GM18526 (cell line): ENCODE measurements around the gene CPLX1.

Source experiments
- POLR2A ChIP-seq: IDR thresholded peaks from 3 replicates; pipeline ENCODE4 v1.6.1; 2011; ENCODE audit not compliant: insufficient read length; ENCODE audit errors: extremely low read depth

Gene CPLX1

DNA sequence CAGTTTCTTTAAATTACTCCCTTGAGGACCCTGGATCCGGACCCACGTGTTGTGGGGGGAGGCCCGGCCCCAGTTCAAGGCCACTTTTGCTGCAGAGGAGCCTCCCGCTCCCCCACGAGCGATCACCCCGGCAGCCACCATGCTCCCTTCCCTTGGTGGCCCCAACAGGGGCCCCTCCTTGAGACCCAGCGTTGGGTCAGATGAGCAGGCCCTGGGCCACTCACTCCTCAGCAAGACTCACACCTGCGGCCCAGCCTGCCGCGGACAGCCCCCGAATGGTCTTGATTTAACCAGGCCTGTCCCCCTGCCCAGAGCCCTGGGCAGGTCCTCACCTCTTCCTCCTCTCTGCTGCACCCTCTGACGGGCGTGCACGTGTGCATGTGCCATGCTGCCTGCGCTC lies 4.3 kb downstream of the CPLX1 start:
- no peak for TF ChIP-seq POLR2A

DNA sequence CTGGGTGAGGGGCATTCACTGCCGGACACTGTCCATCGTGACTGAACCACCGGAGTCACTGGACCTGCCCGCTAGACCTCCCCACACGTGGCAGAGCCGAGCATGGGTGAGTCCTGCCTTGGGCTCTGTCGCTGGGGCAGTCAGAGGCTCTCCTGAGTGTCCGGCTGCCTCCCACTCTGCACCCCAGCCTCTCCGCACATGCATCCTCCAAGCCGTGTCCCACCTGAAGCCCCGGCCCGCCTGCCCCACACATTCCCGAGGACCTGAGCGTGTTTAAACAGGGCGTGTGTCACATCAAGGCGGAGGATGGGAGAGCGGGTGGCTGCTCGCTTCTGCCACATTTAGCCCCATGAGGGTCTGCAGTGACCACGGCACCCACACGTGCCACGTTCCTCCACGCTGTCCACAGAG lies 4.7 kb downstream of the CPLX1 start:
- no peak for TF ChIP-seq POLR2A

DNA sequence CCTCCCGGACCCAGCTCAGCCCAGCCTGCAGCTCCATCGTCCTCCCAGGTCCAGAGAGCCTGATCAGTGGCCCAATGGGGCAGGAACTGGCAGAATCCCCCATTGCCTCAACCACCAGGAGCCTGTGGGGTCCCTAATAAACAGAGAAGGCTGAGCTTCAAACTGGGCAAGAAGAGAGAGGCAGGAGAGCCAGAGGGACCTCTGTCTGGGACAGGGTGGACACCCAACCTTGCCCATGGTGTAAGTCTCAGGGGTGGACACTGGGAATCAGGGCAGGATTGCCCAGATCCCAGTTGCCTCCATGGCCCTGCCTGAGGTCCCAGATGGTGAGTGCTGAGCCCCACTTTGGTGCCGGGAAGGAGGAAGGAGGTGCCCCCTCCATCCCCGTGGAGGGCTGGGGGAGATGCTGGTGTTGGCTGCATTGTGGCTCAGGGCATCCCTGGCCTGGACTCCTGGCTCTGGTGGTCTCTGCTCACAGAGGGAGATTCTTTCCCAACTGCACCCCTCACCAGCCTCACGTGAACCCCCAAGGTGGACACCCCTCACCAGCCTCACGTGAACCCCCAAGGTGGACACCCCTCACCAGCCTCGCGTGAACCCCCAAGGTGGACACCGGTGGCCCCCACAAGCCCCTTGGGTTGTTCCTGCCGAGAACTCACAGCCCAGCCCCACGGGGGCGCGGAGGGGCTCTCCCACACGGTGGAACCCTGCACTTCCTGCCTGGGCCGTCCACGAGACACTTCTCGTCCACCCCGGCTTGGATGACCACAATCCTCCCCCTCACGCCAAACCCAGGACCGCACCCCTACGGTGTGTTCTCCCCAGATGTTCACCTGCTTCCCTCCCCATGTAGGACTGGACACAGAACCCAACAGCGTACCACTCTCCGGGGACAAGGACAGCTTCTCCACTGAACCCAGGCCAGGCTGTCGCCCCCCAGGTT lies 5.4 kb downstream of the CPLX1 start:
- no peak for TF ChIP-seq POLR2A

DNA sequence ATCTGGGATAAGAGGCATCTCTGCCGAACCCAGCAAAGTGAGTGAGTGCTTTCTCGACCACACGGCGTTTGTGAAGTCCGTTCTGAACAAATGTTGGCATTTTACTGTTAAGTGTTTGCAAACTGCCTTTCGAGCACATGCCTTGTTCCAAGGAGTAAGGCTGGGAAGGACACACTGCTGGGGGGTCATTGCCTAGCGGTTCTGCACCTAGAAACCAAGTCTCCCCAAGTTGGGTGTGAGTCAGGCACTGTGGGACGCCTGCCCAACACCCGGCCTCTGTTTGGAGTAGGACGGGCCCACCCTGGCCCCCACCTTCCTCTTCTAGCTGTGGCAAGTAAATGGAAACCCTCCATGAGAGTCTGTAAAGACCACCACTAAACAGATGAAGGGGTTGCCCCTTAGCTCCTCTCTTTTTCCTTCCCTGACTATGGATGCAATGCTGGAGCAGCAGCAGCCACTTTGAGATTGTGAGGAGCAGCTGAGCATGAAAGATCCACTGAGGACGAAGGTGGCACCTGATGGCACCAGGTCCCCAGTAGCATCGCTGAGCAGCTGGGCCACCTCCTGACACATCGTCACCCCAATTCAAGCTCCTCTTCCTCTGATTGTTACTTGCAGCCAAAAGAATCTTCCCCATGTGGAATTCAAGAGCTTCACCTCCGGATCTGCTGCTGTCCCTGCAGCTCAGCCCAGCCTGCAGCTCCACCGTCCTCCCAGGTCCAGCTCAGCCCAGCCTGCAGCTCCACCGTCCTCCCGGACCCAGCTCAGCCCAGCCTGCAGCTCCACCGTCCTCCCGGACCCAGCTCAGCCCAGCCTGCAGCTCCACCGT lies 6.3 kb downstream of the CPLX1 start:
- TF ChIP-seq POLR2A: no peak

DNA sequence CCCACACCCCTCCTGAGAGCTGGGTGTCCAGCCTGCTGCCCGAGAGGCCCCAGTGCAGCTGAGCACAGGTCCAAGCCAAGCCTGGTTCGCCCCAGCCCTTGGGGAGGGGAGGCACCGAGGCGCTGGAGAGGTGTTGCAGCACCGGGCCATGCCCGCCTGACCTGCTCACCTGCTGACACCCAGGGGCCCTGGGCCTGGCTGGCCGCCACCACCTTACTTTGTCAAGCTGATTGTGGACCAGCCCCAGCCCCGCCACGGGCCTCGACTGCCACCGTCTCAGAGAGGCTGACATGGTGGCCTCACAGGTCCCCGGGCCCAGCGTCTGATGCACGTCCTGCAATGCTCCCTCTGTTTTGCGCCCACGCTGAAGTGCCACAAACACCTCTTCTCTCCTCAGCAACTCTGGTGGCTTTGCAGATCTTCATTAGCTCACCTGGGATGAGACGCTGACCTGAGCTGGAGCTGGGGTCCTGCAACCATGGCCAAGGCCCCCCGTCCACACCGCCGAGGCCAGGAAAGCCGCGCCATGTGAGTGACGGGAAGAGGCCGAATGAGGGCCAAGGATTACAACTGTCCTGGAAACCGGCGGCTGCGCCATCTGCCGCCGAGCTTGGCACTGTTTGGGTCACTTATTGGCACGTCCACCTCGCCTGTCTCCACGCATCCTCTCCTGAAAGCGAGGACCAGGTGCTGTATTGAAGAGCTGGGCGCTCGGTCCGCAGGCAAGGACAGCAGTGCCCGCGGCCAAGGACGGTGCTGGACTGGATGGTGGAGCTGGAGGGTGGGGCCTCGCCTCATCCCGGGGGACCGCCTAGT lies 7.6 kb downstream of the CPLX1 start:
- no peak for TF ChIP-seq POLR2A

DNA sequence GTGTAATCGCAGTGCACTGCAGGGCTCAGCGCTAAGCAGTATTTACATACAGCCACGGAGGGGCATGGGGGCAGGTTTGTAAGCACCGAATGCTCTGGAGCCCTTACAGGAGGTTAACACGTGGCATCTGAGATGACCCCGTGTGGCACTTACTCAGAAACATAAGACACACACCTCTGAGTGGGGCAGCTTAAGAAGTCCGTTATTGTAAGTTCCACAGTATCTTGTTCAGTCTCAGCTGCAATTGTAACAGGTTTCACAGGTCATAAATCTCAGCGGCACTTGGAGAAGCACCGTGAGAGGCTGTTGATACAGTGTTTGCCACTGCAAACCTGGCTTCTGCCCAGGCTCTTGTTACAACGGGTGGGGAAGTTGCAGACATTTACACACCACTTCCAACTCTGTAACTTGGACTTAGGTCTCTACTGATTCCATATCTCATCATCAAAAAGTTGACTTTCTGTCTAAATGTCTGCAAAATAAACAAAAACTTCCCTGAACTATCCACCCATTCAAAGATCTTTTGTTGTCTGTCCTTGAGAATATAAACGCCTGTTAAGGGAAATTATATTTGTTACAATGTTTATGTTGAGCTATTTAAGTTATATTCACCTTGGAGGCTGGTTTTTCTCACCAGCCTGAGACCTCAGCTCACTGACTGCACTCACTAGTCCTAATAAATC lies 10.3 kb downstream of the CPLX1 start:
- no peak for TF ChIP-seq POLR2A

DNA sequence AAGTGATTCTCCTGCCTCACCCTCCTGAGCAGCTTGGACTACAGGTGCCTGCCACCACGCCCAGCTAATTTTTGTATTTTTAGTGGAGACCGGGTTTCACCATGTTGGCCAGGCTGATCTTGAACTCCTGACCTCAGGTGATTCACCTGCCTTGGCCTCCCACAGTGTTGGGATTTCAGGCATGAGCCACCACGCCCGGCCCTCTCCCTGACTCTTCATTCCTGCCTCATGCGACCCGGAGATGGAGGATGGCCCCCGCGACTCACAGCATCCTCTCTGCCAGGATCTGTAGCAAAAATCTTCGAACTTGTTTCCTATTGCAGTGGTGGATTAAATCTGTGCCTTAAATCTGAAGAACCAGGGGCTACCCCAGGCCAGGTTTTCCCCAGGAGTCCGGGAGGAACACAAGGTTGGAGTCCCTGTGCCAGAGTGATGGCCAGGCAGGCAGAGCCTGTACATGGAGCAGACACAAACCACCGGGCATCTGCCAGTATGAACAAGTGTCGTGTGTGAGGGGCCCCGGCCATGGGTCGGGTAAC lies 11.5 kb downstream of the CPLX1 start:
- TF ChIP-seq POLR2A: no peak

DNA sequence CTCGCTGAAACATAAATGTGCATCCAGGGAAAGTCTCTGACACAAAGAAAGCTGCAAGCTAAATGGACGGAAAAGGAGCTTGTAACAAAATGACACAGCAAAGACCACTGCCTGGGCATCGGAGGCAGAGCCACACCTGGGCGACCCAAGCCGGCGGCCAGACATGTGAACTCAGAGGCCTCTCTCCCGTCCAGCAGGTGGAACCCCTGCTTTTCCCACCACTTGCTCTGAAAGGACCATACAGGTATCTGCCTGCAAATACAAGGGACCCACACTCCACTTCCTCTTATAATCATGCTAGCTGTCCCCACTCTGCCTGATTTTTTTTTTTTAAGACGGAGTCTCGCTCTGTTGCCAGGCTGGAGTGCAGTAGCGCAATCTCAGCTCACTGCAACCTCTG lies 12.0 kb downstream of the CPLX1 start:
- no peak for TF ChIP-seq POLR2A

DNA sequence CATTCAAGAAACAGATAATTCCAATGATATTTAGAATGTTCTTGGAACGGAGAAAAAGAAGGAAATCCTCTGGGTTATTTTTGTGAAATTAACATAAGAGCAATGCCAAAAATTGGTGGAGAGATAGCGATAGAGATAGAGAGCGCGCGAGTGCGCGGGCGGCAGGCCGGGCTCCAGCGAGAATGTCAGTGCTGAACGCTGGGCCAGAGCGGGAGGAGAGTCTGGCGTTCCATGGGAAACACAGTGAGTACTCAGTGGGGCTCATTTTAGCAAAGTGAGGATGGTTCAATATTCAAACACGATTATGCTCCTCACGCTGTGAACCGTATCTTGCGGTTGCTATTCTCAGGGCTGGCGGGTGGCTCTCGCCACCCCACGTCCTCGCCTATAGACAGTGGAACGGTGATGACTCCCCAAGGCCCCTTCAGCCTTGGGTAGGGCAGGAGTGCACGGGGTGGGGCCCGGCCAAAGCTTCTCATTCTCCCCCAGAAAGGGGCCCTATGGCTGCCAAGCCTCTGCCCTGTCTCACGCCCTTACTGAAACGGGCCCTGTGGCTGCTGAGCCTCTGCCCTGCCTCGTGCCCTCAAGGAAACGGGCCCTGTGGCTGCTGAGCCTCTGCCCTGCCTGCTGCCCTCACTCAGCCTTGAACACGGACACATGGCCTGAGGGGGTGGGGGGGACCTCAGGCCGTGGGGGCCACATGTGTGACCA lies 16.9 kb downstream of the CPLX1 start:
- TF ChIP-seq POLR2A: no peak

DNA sequence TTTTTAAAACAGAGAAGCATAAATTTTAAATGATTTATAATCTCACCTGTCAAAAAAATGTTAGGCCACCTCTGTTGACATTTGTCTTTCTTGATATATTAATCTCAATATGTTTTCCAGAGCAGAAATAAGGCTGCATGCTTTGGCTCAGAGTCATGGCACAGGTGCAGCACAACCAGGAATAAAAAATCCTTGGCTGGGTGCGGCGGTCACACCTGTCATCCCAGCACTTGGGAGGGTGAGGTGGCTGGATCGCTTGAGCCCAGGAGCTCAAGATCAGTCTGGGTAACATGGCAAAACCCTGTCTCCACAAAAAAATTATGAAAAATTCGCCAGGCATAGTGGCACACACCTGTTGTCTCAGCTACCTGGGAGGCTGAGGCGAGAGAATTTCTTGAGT lies 18.1 kb downstream of the CPLX1 start:
- no peak for TF ChIP-seq POLR2A

DNA sequence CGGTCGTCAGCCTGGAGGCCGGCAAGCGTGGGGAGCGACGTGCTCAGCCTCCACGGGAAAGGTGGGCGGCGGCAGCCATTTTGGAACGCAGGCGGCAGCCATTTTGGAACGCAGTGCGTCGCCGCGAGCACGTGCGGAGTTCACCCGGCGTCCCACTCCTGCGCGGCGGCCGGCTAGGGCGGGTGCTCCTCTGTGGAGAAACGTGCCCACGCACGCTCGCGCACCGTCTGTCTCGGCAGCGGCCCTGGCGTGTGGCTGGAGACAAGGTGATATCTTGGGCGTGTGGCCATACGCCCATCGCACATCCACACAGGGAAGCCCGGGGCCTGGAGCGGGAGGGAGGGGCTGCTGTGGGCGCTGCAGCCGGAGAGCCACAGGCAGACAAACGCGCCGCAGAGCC lies 21.1 kb downstream of the CPLX1 start:
- TF ChIP-seq POLR2A: no peak

DNA sequence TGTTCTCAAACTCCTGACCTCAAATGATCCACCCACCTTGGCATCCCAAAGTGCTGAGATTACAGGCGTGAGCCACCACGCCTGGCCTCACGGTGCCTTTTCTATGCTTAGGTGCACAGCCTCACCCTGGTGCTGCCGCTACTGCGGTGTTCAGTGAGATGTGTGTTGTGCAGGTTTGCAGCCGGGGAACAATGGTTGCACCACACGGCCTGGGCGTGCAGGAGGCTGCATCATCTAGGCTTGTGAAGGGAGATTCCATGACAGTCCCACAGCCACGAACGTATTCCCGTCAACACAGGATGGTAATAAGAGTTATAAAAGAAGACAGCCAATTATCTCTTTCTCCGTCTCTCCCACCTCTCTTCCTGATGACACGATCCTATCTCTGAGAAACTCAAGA lies 22.0 kb downstream of the CPLX1 start:
- TF ChIP-seq POLR2A: no peak

DNA sequence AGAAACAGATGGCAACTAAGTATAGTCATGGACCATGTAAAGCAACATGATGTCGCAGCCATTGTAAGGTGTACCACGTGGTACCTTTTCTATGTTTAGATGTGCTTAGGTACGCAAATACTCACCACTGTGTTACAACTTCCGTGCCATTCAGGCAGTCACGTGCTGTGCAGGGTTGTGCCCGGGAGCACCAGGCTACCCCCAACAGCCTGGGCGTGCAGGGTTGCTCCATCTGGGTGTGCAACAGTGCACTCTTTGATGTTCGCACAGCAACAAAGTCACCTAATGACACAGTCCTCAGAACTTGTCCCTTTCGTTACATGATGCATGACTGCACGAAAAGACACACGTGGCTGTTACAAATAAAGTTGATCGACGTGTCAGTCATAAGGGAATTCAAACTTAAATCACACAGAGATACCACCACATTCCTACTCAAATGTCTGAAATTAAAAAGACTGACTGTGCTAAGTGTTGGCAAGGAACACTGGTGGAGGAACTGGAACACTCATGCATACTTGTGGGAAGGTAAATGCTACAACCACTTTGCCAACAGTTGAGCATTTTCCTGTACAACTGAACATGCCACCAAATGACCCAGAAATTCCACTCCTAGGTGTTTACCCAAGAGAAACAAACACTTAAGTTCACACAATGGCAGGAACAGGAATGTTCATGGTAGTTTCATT lies 24.3 kb downstream of the CPLX1 start:
- no peak for TF ChIP-seq POLR2A
